KMS-11 (cell line): ENCODE results near the gene CD82.

ENCODE experiments used
- H2AFZ ChIP-seq: fragments of 200-600 bp; sonication (generic); 2 replicates; pipeline ENCODE4 v1.6.1; 2016; ENCODE audit warnings: antibody characterized with exemption, mixed run types, low read depth
- H3K27ac ChIP-seq: fragments of 200-600 bp; sonication (generic); 2 replicates; pipeline ENCODE4 v1.6.1; 2016; ENCODE audit warnings: mild to moderate bottlenecking, mixed run types
- H3K27me3 ChIP-seq: fragments of 200-600 bp; sonication (generic); 2 replicates; pipeline ENCODE4 v1.6.1; 2017; ENCODE audit warnings: mild to moderate bottlenecking, low read depth, mixed run types, moderate library complexity; ENCODE audit not compliant: insufficient read depth
- H3K36me3 ChIP-seq: fragments of 200-600 bp; sonication (generic); 2 replicates; pipeline ENCODE4 v1.6.1; 2017; ENCODE audit warnings: mild to moderate bottlenecking, mixed run types; ENCODE audit not compliant: insufficient read depth
- H3K4me1 ChIP-seq: fragments of 200-600 bp; sonication (generic); 2 replicates; pipeline ENCODE4 v1.6.1; 2016; ENCODE audit warnings: mild to moderate bottlenecking, low read depth, mixed run types; ENCODE audit not compliant: poor library complexity, severe bottlenecking
- H3K4me2 ChIP-seq: fragments of 200-600 bp; sonication (generic); 2 replicates; pipeline ENCODE4 v1.7.0; 2016; ENCODE audit warnings: mild to moderate bottlenecking, mixed run types
- H3K4me3 ChIP-seq: fragments of 200-600 bp; sonication (generic); IDR thresholded peaks from 2 replicates; pipeline ENCODE4 v1.6.1; 2017; ENCODE audit warnings: low read depth, low read length, mixed read lengths; ENCODE audit not compliant: insufficient read depth
- H3K79me2 ChIP-seq: fragments of 200-600 bp; sonication (generic); 2 replicates; pipeline ENCODE4 v1.6.1; 2016; ENCODE audit warnings: low read depth, mixed run types; ENCODE audit not compliant: insufficient read depth
- H3K9ac ChIP-seq: fragments of 200-600 bp; sonication (generic); 2 replicates; pipeline ENCODE4 v1.6.1; 2016; ENCODE audit warnings: mild to moderate bottlenecking, mixed run types
- H4K20me1 ChIP-seq: fragments of 200-600 bp; sonication (generic); 2 replicates; pipeline ENCODE4 v1.6.1; 2016; ENCODE audit warnings: mild to moderate bottlenecking, mixed run types; ENCODE audit not compliant: insufficient read depth
- CTCF ChIP-seq: fragments of 200-600 bp; sonication (generic); conservative IDR thresholded peaks from 2 replicates; pipeline ENCODE4 v1.6.1; 2017; ENCODE audit warnings: low read depth, mild to moderate bottlenecking, antibody characterized with exemption, low read length, moderate library complexity, mixed read lengths

The CD82 gene

DNA sequence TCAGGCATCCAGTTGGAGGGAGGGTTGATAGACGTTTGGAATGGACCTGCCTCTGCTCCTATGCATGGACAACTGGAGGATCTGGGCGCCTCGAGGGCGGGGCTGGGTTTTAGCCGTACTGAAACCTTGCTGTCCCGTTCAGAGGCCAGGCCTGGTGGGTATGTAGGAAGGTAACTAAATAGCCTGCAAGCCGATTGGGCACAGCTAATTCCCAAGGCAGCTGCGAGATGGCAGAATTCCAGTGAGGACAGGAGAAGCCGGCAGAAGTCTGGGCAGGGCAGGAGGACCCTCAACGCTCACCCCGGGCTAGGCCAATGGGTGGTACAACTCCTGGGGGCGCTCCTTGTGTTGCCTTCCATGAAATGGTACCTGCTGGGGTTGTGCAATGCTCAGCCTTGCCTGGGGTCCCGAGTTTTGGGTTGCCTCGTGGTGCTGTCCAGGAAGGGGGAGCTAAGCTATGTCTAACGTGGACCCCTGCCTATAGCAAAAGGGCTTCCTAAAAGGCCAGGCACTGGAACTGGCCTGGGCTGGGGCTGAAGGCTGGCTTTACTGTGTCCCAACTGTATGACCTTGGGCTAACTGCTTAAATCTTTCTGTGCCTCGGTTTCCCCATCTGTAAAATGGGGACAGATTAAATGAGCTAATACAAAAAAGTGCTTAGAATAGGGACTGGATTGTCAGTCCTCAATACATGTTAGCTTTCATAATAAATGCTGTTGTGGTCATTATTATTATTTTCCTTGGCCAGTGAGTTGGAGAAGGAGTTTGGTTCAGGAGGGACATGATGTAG is 30.1 kb upstream of the CD82 start:
- no peaks in the 10 kb centered on the region for H4K20me1 ChIP-seq
- H3K27me3 ChIP-seq, result no peaks in the 10 kb centered on the region
- no peaks in the 10 kb centered on the region for H3K79me2 ChIP-seq
- no peaks in the 10 kb centered on the region for H3K36me3 ChIP-seq
- no peak overlapping the region for H3K9ac ChIP-seq
- no peak overlapping the region for H2AFZ ChIP-seq
- H3K27ac ChIP-seq, result no peak overlapping the region
- H3K4me1 ChIP-seq, result no peaks in the 10 kb centered on the region
- no peak overlapping the region for H3K4me3 ChIP-seq
- no peak overlapping the region for H3K4me2 ChIP-seq
- TF ChIP-seq CTCF, result no peak

DNA sequence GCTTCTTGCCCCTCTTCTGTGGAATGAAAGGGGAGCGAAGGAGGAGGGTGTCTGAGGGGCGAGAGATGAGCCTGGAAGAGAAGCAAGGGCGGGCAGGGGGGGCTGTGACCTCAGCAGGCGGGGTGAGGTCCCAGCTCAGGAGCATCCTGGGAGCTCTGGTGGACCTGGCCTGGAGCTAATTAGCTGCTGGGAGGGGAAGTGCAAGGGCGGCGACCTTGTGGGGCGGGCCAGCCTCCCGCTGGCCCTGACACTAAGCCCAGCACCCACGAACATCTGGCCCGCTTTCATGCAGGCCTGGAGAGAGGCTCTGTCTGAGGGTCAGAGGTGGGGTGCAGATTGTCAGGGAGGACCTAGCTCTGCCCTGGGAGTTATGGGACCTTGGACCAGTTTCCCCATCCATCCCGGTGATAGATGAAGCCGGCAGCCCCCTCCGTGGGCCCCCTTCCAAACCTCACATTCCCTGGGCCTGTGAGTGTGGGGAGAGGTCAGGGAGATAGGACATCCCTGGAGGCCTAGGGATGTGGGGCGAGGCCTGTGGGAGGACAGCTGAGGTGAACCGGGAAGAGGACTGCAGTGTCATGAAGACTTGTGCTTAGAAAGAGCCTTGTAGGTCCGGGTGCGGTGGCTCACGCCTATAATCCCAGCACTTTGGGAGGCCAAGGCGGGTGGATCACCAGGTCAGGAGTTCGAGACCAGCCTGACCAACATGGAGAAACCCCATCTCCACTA is 28.5 kb upstream of the CD82 start:
- Histone ChIP-seq H4K20me1 (no peaks in the 10 kb centered on the region), H3K27ac (no peak overlapping the region), H3K27me3 (no peaks in the 10 kb centered on the region), H3K4me3 (no peak overlapping the region), H3K36me3 (no peaks in the 10 kb centered on the region), H3K9ac (no peak overlapping the region), H3K79me2 (no peaks in the 10 kb centered on the region), H2AFZ (no peak overlapping the region), H3K4me2 (no peak overlapping the region), H3K4me1 (no peaks in the 10 kb centered on the region)
- no peak for TF ChIP-seq CTCF

DNA sequence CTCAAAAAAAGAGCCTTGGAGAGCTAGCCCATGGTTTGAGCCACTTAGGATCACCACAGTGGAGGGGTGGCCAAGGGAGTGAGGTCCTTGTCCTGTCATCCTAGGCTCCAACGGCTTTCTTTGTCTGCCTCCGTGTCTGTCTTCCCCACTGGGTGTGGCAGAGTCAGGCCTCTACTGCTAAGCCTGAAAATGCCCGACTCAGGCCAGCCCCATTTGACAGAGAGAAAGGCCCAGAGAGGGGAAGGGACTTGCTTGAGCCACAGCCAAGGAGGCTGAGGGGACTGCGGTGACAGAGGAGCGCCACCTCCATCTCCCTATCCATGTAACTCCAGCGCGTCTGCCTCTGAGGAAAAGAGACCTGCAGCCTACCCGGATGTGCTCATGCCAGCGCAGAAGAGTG is 27.8 kb upstream of the CD82 start:
- Histone ChIP-seq H2AFZ (no peak overlapping the region), H3K9ac (no peak overlapping the region)

DNA sequence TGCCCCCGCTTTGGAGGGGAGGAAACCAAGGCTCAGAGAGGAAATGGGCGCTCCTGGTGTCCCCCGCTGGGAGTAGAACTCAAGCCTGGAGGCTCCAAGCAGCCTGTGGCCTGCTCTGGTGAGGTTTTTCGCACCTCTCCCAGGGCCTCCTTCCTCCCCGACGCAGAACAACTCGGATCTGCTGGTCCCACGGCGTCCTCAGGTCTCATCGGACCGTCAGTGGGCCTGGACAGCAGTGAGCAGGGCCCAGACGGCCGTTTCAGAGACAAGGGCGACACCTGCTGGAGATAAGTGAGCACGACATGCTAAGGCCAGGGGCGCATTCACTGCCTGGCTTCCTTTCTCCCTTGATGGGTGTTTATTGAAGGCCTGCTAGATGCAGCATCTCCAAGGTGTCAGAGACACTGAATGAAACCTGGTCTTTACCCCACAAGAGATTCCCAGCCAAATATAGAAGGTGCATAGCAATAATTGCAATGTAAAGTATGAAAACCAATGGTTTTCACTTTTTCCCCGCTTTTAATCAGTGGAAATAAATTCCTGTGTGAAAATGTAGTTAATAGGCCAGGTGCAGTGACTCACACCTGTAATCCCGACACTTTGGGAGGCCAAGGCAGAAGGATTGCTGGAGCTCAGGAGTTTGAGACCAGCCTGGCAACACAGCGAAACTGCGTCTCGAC is 26.9 kb upstream of the CD82 start:
- Histone ChIP-seq H3K79me2 (no peaks in the 10 kb centered on the region), H2AFZ (peak overlapping the region; percentile 77), H3K4me1 (no peaks in the 10 kb centered on the region), H3K27me3 (no peaks in the 10 kb centered on the region), H3K9ac (no peak overlapping the region), H4K20me1 (no peaks in the 10 kb centered on the region), H3K27ac (no peak overlapping the region), H3K4me2 (peak overlapping the region; percentile 15; the same call in 1 of the 2 replicates), H3K4me3 (no peak overlapping the region), H3K36me3 (no peaks in the 10 kb centered on the region)
- peak; percentile 93 for TF ChIP-seq CTCF

More for the DNA sequence above, 27.8 kb upstream of the CD82 start:
- no peak overlapping the region for H3K4me3 ChIP-seq
- no peaks in the 10 kb centered on the region for H3K79me2 ChIP-seq
- H4K20me1 ChIP-seq, result no peaks in the 10 kb centered on the region
- TF ChIP-seq CTCF, result no peak
- H3K4me2 ChIP-seq, result no peak overlapping the region
- no peaks in the 10 kb centered on the region for H3K27me3 ChIP-seq
- no peak overlapping the region for H3K27ac ChIP-seq
- H3K4me1 ChIP-seq, result no peaks in the 10 kb centered on the region
- no peaks in the 10 kb centered on the region for H3K36me3 ChIP-seq
